NCI-H2171 treated with DMSO at 0.1 percent for 48 hours (cell line): Measurements from ENCODE around the gene DENND4A.

ENCODE experiments used
- DNase-seq: peaks from one replicate; lab custom pipeline; 2025; lab: John Stamatoyannopoulos, UW

DENND4A gene

GRCh38 chr15:65792138-65792987, at the start of gene DENND4A:
TSS of gene DENND4A (minus strand) at chr15:65792293. CDS start at chr15:65756450, 35,843 bp downstream.
- DNase-seq = peak; percentile 98

- DNase-seq = no peak
These were observed 49.2 kb upstream of the DENND4A start for GRCh38 chr15:65841121-65841930.

GRCh38 chr15:65839985-65840384, 47.9 kb upstream of the DENND4A start:
- no peak for DNase-seq

GRCh38 chr15:65839354-65839901, 47.3 kb upstream of the DENND4A start:
- no peak for DNase-seq

GRCh38 chr15:65837301-65838294, 45.5 kb upstream of the DENND4A start:
- DNase-seq = no peak

- no peak for DNase-seq
These were observed 44.6 kb upstream of the DENND4A start for GRCh38 chr15:65836665-65837064.

- no peak for DNase-seq
These were observed 43.4 kb upstream of the DENND4A start for GRCh38 chr15:65835447-65835846.

- no peak for DNase-seq
These were observed 42.6 kb upstream of the DENND4A start for GRCh38 chr15:65834603-65835282.

GRCh38 chr15:65833501-65834205, 41.6 kb upstream of the DENND4A start:
- peak; percentile 80 for DNase-seq

- DNase-seq = peak; percentile 100
These were observed 40.7 kb upstream of the DENND4A start for GRCh38 chr15:65832549-65833364.

- DNase-seq = peak; percentile 66
These were observed 37.2 kb upstream of the DENND4A start for GRCh38 chr15:65829130-65829764.

GRCh38 chr15:65828585-65828984, 36.5 kb upstream of the DENND4A start:
- DNase-seq = no peak

- DNase-seq = no peak
These were observed 35.0 kb upstream of the DENND4A start for GRCh38 chr15:65827065-65827464.

- no peak for DNase-seq
These were observed 33.0 kb upstream of the DENND4A start for GRCh38 chr15:65824941-65825544.

GRCh38 chr15:65824031-65824743, 32.1 kb upstream of the DENND4A start:
- DNase-seq = peak; percentile 68

GRCh38 chr15:65822316-65822715, 30.2 kb upstream of the DENND4A start:
- no peak for DNase-seq

- no peak for DNase-seq
These were observed 29.0 kb upstream of the DENND4A start for GRCh38 chr15:65821070-65821469.

GRCh38 chr15:65819563-65819960, 27.5 kb upstream of the DENND4A start:
- DNase-seq = no peak
